WTC11 (cell line): Measurements from ENCODE around the gene MYO7B. TPM values are rescaled to one million over a fixed set of nuclear protein-coding genes. Genes with fewer than 3 reads are reported as not detected.
A peak's percentile ranks its signal among the peaks of the same experiment; 100 is the strongest.

ENCODE experiments used
- ATAC-seq: fragments of 200-7000 bp; cut with Tn5 transposase; 2 replicates; pipeline ENCODE4 v1.10.0; 2021; ENCODE audit warnings: mild to moderate bottlenecking, moderate library complexity
- CTCF ChIA-PET: fragments of 300-600 bp; sonication (Branson Sonifier 250); formaldehyde crosslinking; loops from one replicate; lab custom pipeline; 2021; ENCODE audit warnings: antibody characterized with exemption; lab: Charles Lee
- POLR2A ChIA-PET: fragments of 350-600 bp; sonication (Branson Sonifier 250); formaldehyde crosslinking; loops from one replicate; lab custom pipeline; 2021; ENCODE audit warnings: antibody characterized with exemption; lab: Charles Lee
- DNase-seq: peaks from one replicate; pipeline ENCODE4 v3.0.0; 2021; ENCODE audit warnings: low spot score
- H3K27ac Mint-ChIP-seq: 2 replicates; pipeline ENCODE4 v1.8.0; 2021; ENCODE audit warnings: mixed read lengths
- H3K27me3 Mint-ChIP-seq: 2 replicates; pipeline ENCODE4 v1.8.0; 2021; ENCODE audit warnings: low read depth, mild to moderate bottlenecking, moderate library complexity, mixed read lengths
- H3K36me3 Mint-ChIP-seq: 2 replicates; pipeline ENCODE4 v1.8.0; 2021; ENCODE audit warnings: mixed read lengths
- H3K4me1 Mint-ChIP-seq: 2 replicates; pipeline ENCODE4 v1.8.0; 2022; ENCODE audit warnings: mixed read lengths
- H3K4me3 Mint-ChIP-seq: 2 replicates; pipeline ENCODE4 v1.8.0; 2021; ENCODE audit warnings: mild to moderate bottlenecking, moderate library complexity, mixed read lengths
- H3K9me3 Mint-ChIP-seq: 2 replicates; pipeline ENCODE4 v1.8.0; 2021; ENCODE audit warnings: mixed read lengths
- CREB1 ChIP-seq: sonication (generic); formaldehyde crosslinking; IDR thresholded peaks from 2 replicates; pipeline ENCODE4 v1.8.0; 2023; ENCODE audit warnings: mild to moderate bottlenecking, missing genetic modification reagents
- CREM ChIP-seq: sonication (generic); formaldehyde crosslinking; IDR thresholded peaks from 2 replicates; pipeline ENCODE4 v1.8.1; 2022; ENCODE audit warnings: mild to moderate bottlenecking, missing genetic modification reagents, moderate library complexity
- ELF4 ChIP-seq: sonication (generic); formaldehyde crosslinking; IDR thresholded peaks from 2 replicates; pipeline ENCODE4 v1.8.1; 2022; ENCODE audit warnings: low read depth, mild to moderate bottlenecking, moderate library complexity, missing genetic modification reagents
- ETV6 ChIP-seq: sonication (generic); formaldehyde crosslinking; IDR thresholded peaks from 2 replicates; pipeline ENCODE4 v1.8.1; 2022; ENCODE audit warnings: mild to moderate bottlenecking, missing genetic modification reagents
- FOXK1 ChIP-seq: sonication (generic); formaldehyde crosslinking; IDR thresholded peaks from 2 replicates; pipeline ENCODE4 v1.8.0; 2022; ENCODE audit warnings: mild to moderate bottlenecking, moderate library complexity, missing genetic modification reagents
- GRHL2 ChIP-seq: fragments of 250-450 bp; sonication (Bioruptor Pico); IDR thresholded peaks from 2 replicates; pipeline ENCODE4 v1.8.0; 2022; ENCODE audit warnings: mild to moderate bottlenecking, moderate library complexity; ENCODE audit not compliant: insufficient replicate concordance, severe bottlenecking
- JUN ChIP-seq: sonication (generic); formaldehyde crosslinking; IDR thresholded peaks from 2 replicates; pipeline ENCODE4 v1.8.0; 2023; ENCODE audit warnings: mild to moderate bottlenecking, missing genetic modification reagents
- NFATC4 ChIP-seq: fragments of 250-450 bp; sonication (Bioruptor Pico); IDR thresholded peaks from 2 replicates; pipeline ENCODE4 v1.9.0; 2021; ENCODE audit warnings: mild to moderate bottlenecking
- SMAD4 ChIP-seq: sonication (generic); formaldehyde crosslinking; IDR thresholded peaks from 2 replicates; pipeline ENCODE4 v1.8.0; 2022; ENCODE audit warnings: mild to moderate bottlenecking, missing genetic modification reagents
- SP1 ChIP-seq: sonication (generic); formaldehyde crosslinking; conservative IDR thresholded peaks from 2 replicates; pipeline ENCODE4 v1.8.1; 2022; ENCODE audit warnings: missing genetic modification reagents
- TEAD1 ChIP-seq: sonication (generic); formaldehyde crosslinking; IDR thresholded peaks from 2 replicates; pipeline ENCODE4 v1.8.0; 2022; ENCODE audit warnings: mild to moderate bottlenecking, missing genetic modification reagents
- TEAD4 ChIP-seq: sonication (generic); formaldehyde crosslinking; IDR thresholded peaks from 2 replicates; pipeline ENCODE4 v1.8.0; 2022; ENCODE audit warnings: mild to moderate bottlenecking, missing genetic modification reagents
- ZNF416 ChIP-seq: fragments of 250-450 bp; sonication (Bioruptor Pico); IDR thresholded peaks from 2 replicates; pipeline ENCODE4 v1.9.0; 2021; ENCODE audit warnings: mild to moderate bottlenecking, inconsistent platforms
- total RNA-seq: library from RNA; stranded (reverse); gene quantifications from 3 replicates; pipeline ENCODE4 v1.2.3, GENCODE V29; 2021
- TF ChIP-seq, protein P1 (sequence below): sonication (generic); formaldehyde crosslinking; IDR thresholded peaks from 2 replicates; pipeline ENCODE4 v1.8.1; 2023; ENCODE audit warnings: mild to moderate bottlenecking, moderate library complexity, missing genetic modification reagents
- TF ChIP-seq, protein P2 (sequence below): sonication (generic); formaldehyde crosslinking; IDR thresholded peaks from 2 replicates; pipeline ENCODE4 v1.8.1; 2022; ENCODE audit warnings: mild to moderate bottlenecking, missing genetic modification reagents, moderate library complexity, borderline replicate concordance
- TF ChIP-seq, protein P3 (sequence below): sonication (generic); formaldehyde crosslinking; IDR thresholded peaks from 2 replicates; pipeline ENCODE4 v1.8.0; 2022; ENCODE audit warnings: missing genetic modification reagents
- TF ChIP-seq, protein P4 (sequence below): sonication (generic); formaldehyde crosslinking; IDR thresholded peaks from 2 replicates; pipeline ENCODE4 v1.8.0; 2022; ENCODE audit warnings: mild to moderate bottlenecking, missing genetic modification reagents
- TF ChIP-seq, protein P5 (sequence below): sonication (generic); formaldehyde crosslinking; IDR thresholded peaks from 2 replicates; pipeline ENCODE4 v1.8.0; 2022; ENCODE audit warnings: mild to moderate bottlenecking, missing genetic modification reagents

MYO7B gene
- total RNA-seq, 1 experiment from 2014 or later, result not detected

DNA sequence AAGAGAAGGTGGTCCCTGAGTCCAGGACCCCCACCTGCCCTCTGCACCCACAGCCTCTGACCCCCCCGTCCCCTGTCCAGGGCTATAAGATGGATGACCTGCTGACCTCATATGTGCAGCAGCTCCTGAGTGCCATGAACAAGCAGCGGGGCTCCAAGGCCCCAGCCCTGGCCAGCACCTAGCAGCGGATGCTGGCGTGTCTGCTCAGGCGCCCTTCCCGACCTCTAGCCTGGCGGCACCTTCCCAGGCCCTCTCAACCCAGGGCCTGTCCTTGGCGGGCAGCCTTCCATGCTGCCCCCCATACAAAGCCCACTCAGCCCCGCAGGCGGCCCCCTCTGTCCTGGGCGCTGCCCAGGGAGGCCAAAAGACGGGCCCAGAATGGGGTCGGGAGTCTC lies 101.8 kb downstream of the MYO7B start (continued):
- TF ChIP-seq, protein P1, sequence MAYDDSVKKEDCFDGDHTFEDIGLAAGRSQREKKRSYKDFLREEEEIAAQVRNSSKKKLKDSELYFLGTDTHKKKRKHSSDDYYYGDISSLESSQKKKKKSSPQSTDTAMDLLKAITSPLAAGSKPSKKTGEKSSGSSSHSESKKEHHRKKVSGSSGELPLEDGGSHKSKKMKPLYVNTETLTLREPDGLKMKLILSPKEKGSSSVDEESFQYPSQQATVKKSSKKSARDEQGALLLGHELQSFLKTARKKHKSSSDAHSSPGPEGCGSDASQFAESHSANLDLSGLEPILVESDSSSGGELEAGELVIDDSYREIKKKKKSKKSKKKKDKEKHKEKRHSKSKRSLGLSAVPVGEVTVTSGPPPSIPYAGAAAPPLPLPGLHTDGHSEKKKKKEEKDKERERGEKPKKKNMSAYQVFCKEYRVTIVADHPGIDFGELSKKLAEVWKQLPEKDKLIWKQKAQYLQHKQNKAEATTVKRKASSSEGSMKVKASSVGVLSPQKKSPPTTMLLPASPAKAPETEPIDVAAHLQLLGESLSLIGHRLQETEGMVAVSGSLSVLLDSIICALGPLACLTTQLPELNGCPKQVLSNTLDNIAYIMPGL (CRISPR knock-in tag), result no peak
- TF ChIP-seq TEAD1 (CRISPR knock-in tag), result no peak
- no peak for TF ChIP-seq JUN (CRISPR knock-in tag)
- TF ChIP-seq, protein P2, sequence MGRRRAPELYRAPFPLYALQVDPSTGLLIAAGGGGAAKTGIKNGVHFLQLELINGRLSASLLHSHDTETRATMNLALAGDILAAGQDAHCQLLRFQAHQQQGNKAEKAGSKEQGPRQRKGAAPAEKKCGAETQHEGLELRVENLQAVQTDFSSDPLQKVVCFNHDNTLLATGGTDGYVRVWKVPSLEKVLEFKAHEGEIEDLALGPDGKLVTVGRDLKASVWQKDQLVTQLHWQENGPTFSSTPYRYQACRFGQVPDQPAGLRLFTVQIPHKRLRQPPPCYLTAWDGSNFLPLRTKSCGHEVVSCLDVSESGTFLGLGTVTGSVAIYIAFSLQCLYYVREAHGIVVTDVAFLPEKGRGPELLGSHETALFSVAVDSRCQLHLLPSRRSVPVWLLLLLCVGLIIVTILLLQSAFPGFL (CRISPR knock-in tag), result no peak
- no peak for TF ChIP-seq ELF4 (CRISPR knock-in tag)
- no peak for TF ChIP-seq CREB1 (CRISPR knock-in tag)
- no peak for TF ChIP-seq TEAD4

DNA sequence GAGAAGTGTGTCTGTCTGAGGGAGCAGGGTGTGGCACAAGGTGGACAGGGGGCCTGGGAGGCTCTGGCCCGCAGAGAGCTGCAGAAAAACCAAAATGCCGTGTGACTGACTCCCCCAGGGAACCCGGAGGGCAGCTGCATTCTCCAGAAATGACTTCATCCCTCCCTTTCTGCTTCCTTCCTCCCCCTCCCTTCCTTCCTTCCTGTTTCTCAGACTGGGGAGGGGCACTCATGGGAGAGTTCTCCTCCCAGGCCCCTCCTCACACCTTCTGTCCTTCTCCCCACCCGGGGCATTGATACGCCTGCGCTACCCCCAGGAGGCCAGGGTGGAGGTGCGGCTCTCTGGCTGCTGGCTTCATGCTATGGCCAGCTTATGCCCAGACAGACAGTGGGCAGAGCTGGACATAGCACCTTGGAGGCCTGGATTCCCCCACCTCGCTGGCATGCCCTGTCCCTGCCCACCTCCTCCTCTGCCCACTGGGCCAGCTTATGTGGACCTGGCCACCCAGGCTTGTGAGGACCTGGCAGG lies 102.3 kb downstream of the MYO7B start:
- DNase-seq, result no peak
- POLR2A ChIA-PET, result interaction anchor here (0.6 to 1.3 kb wide), 3 partner anchors 46 to 168 kb away, joined by 3 to 6 read pairs (median 6); partner anchors contain the start of gene IWS1
- TF ChIP-seq, protein P3, sequence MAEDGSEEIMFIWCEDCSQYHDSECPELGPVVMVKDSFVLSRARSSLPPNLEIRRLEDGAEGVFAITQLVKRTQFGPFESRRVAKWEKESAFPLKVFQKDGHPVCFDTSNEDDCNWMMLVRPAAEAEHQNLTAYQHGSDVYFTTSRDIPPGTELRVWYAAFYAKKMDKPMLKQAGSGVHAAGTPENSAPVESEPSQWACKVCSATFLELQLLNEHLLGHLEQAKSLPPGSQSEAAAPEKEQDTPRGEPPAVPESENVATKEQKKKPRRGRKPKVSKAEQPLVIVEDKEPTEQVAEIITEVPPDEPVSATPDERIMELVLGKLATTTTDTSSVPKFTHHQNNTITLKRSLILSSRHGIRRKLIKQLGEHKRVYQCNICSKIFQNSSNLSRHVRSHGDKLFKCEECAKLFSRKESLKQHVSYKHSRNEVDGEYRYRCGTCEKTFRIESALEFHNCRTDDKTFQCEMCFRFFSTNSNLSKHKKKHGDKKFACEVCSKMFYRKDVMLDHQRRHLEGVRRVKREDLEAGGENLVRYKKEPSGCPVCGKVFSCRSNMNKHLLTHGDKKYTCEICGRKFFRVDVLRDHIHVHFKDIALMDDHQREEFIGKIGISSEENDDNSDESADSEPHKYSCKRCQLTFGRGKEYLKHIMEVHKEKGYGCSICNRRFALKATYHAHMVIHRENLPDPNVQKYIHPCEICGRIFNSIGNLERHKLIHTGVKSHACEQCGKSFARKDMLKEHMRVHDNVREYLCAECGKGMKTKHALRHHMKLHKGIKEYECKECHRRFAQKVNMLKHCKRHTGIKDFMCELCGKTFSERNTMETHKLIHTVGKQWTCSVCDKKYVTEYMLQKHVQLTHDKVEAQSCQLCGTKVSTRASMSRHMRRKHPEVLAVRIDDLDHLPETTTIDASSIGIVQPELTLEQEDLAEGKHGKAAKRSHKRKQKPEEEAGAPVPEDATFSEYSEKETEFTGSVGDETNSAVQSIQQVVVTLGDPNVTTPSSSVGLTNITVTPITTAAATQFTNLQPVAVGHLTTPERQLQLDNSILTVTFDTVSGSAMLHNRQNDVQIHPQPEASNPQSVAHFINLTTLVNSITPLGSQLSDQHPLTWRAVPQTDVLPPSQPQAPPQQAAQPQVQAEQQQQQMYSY, result no peak
- TF ChIP-seq SMAD4 (CRISPR knock-in tag) (no peak), SP1 (CRISPR knock-in tag) (no peak), CREB1 (CRISPR knock-in tag) (no peak), NFATC4 (no peak), FOXK1 (no peak), CREM (no peak), ETV6 (CRISPR knock-in tag) (peak; percentile 72; the same call in 1 of the 2 replicates)
- peak; percentile 42 for ATAC-seq
- H3K9me3 Mint-ChIP-seq, result no peaks in the 10 kb centered on the region
- H3K4me3 Mint-ChIP-seq, result no peak overlapping the region
- no peaks in the 10 kb centered on the region for H3K27me3 Mint-ChIP-seq
- CTCF ChIA-PET, result interaction anchor here (0.5 to 6.3 kb wide), 7 partner anchors 9 to 570 kb away, joined by 3 to 70 read pairs (median 3); no protein-coding TSS in a partner anchor
- no peaks in the 10 kb centered on the region for H3K36me3 Mint-ChIP-seq
- H3K4me1 Mint-ChIP-seq, result peaks cover 11% of the 10 kb centered on the region
- H3K27ac Mint-ChIP-seq, result no peak overlapping the region

DNA sequence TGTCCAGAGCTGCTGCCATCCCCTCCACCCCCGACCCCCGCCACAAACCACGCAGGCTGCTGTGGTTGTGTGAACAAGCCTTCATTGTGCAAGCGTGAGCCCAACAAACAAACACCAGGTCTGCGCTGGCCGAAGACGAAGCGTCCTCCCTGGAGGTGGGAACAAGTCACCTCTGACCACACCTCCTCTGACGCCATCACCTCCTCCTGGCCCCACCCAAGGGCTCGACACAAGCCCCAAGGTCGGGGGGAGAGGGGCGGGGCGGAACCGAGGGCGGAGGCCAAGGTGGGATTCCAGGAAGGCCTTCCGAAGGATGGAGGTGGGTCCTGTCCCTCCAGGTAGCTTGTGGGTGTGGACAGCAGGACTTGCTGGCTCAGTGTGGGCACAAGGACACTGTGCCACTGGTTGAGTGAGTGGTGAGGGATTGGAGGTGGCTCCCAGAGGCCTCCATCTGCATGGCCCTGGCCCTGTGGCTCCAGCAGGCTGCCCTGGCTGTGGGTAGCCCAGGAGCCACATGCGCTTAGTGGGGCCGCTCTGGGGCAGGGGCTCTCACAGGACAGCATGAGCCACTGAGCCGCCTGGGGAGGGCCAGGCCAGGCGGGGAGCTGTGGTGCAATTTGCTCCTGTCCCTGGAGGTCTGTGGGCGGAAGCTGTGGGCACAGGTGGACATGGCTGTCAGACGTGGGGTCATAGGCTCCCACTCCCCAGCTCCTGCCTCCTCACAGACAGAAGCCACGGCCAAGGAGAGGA lies 103.1 kb downstream of the MYO7B start:
- no peaks in the 10 kb centered on the region for H3K27me3 Mint-ChIP-seq
- H3K4me1 Mint-ChIP-seq, result peaks cover 11% of the 10 kb centered on the region
- no peaks in the 10 kb centered on the region for H3K36me3 Mint-ChIP-seq
- H3K9me3 Mint-ChIP-seq, result no peaks in the 10 kb centered on the region
- POLR2A ChIA-PET, result interaction anchor here (1.0 to 1.3 kb wide), 3 partner anchors 47 to 112 kb away, joined by 3 to 6 read pairs (median 4); partner anchors contain the start of gene IWS1
- no peak overlapping the region; the same call in 1 of the 2 replicates for H3K27ac Mint-ChIP-seq
- no peak for TF ChIP-seq GRHL2
- no peak for TF ChIP-seq ZNF416
- no peak for TF ChIP-seq CREB1 (CRISPR knock-in tag)
- TF ChIP-seq ETV6 (CRISPR knock-in tag), result no peak
- TF ChIP-seq, protein P4, sequence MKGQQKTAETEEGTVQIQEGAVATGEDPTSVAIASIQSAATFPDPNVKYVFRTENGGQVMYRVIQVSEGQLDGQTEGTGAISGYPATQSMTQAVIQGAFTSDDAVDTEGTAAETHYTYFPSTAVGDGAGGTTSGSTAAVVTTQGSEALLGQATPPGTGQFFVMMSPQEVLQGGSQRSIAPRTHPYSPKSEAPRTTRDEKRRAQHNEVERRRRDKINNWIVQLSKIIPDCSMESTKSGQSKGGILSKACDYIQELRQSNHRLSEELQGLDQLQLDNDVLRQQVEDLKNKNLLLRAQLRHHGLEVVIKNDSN (CRISPR knock-in tag), result no peak
- TF ChIP-seq, protein P5, sequence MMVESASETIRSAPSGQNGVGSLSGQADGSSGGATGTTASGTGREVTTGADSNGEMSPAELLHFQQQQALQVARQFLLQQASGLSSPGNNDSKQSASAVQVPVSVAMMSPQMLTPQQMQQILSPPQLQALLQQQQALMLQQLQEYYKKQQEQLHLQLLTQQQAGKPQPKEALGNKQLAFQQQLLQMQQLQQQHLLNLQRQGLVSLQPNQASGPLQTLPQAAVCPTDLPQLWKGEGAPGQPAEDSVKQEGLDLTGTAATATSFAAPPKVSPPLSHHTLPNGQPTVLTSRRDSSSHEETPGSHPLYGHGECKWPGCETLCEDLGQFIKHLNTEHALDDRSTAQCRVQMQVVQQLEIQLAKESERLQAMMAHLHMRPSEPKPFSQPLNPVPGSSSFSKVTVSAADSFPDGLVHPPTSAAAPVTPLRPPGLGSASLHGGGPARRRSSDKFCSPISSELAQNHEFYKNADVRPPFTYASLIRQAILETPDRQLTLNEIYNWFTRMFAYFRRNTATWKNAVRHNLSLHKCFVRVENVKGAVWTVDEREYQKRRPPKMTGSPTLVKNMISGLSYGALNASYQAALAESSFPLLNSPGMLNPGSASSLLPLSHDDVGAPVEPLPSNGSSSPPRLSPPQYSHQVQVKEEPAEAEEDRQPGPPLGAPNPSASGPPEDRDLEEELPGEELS, result no peak
- H3K4me3 Mint-ChIP-seq, result no peak overlapping the region
- DNase-seq, result peak; percentile 72
- ATAC-seq, result peak; percentile 66
- CTCF ChIA-PET, result interaction anchor here (0.8 to 6.3 kb wide), 5 partner anchors 11 to 78 kb away, joined by 3 to 70 read pairs (median 11); partner anchors contain the start of gene LIMS2
